Measurements from ENCODE around the gene HOXC10.

HOXC10 gene

DNA sequence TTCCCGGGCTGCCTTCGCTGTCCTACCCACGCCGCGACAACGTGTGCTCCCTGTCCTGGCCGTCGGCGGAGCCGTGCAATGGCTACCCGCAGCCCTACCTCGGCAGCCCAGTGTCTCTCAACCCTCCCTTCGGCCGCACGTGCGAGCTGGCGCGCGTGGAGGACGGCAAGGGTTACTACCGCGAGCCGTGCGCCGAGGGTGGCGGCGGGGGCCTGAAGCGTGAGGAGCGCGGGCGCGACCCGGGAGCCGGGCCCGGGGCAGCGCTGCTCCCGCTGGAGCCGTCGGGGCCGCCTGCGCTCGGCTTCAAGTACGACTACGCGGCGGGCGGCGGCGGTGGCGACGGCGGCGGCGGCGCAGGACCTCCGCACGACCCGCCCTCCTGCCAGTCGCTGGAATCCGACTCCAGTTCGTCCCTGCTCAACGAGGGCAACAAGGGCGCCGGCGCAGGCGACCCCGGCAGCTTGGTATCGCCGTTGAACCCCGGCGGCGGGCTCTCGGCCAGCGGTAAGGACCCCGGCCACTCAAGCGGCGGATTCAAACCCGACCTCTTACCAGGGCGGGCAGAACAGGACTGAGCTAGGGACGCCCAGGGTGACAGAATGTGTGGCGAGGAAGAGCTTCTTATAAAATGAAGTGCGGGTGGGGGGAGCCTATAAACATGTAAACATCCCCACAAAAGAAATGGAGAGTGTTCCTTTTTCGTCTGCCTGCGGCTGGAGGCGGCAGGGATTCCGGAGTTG is 29.7 kb upstream of the HOXC10 start:
- intact Hi-C loops (cut with micrococcal nuclease) = no loop called here
- no peak overlapping the region for H3K4me3 Mint-ChIP-seq

DNA sequence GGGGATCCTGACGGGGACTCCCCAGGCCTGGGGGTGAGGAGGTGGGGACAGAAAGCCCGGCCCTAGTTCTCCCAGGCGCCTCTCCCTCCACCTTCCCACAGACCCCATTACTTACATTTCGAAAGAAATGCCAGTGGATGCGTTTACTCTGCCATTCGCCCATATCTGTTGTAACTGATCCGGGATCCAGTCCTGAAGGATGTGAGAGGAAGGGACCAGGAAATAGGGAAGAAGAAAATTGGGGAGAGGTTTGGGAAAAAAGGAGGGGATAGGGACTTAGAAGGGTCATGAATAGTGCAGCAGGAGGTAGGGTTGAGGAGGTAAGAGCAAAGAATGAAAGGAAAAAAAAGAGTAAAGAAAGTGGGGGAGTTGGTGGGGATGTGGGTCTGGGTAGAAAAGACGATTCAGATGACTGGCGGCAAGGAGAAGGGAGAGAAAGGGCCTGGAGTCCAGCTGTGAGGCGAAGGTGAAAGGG is 29.1 kb upstream of the HOXC10 start:
- intact Hi-C loops (cut with micrococcal nuclease) = no loop called here
- no peaks in the 10 kb centered on the region for H3K9me3 Mint-ChIP-seq
- H3K27ac Mint-ChIP-seq = no peak overlapping the region
- peaks cover 23% of the 10 kb centered on the region for H3K4me1 Mint-ChIP-seq (ENCODE audit: low read depth)
- no peaks in the 10 kb centered on the region for H3K36me3 Mint-ChIP-seq (ENCODE audit: low read depth)
- peaks cover 96% of the 10 kb centered on the region for H3K27me3 Mint-ChIP-seq
- H3K4me3 Mint-ChIP-seq = no peak overlapping the region

More for the DNA sequence above, 29.7 kb upstream of the HOXC10 start:
- no peaks in the 10 kb centered on the region for H3K9me3 Mint-ChIP-seq
- H3K36me3 Mint-ChIP-seq (ENCODE audit: low read depth) = no peaks in the 10 kb centered on the region
- H3K4me1 Mint-ChIP-seq (ENCODE audit: low read depth) = peaks cover 18% of the 10 kb centered on the region
- H3K27ac Mint-ChIP-seq = no peak overlapping the region
- peaks cover 96% of the 10 kb centered on the region for H3K27me3 Mint-ChIP-seq

DNA sequence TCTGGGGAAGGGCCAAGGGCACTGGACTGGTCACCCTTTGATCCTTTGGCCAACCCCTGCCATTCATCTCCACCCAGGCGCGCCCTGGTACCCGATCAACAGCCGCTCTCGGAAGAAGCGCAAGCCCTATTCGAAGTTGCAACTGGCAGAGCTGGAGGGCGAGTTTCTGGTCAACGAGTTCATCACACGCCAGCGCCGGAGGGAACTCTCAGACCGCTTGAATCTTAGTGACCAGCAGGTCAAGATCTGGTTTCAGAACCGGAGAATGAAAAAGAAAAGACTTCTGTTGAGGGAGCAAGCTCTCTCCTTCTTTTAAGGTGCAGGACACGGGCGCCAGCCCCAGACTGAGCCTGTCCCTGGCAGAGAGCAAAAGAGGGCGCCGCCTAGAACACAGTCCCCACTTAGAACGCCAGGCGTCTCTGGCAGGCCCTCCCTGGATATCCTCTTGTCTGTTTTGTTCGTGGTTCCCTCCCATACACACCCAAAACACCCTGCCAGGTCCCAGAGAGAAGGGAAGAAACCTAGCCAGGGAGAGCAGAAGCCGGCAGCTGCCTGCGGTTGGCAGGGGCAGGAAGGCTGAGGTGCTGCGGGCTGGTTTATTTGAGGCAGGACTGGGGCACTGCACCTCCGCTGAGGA is 28.6 kb upstream of the HOXC10 start:
- no peaks in the 10 kb centered on the region for H3K36me3 Mint-ChIP-seq (ENCODE audit: low read depth)
- H3K27me3 Mint-ChIP-seq = peaks cover 96% of the 10 kb centered on the region
- intact Hi-C loops (cut with micrococcal nuclease) = no loop called here
- H3K9me3 Mint-ChIP-seq = no peaks in the 10 kb centered on the region
- no peak overlapping the region for H3K4me3 Mint-ChIP-seq
- peaks cover 19% of the 10 kb centered on the region for H3K4me1 Mint-ChIP-seq (ENCODE audit: low read depth)
- H3K27ac Mint-ChIP-seq = no peak overlapping the region

DNA sequence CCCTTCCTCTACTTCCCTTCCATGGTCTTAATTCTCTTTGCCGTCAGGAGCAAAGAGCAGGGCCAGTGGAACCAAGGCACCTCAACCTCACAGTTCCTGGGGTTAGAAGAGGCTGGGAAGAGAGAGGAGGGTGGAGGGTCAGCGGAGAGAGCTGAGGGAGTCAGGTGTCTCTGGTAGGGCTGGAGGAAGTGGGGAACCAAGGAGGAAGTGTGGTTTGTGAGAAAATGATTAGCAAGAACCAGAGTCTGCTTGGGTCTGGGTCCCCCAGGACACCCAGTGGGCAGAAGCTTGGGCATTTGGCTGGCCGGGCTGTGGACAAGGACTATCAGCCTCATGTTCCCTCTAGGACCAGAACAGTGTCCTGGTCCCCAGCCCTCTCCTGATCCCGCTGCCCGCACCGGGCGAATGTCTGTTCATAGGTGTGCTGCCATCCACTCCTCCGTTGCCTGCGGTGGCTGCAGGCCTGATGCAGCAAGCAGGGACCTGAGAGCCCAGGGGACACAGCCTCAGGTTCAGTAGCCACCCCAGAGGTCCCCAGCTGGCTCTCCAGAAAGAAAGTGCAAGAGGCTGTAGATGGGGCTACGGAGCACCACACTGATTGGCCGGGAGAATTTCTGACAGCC is 27.9 kb upstream of the HOXC10 start:
- intact Hi-C loops (cut with micrococcal nuclease) = no loop called here
- peaks cover 95% of the 10 kb centered on the region for H3K27me3 Mint-ChIP-seq
- no peak overlapping the region for H3K27ac Mint-ChIP-seq
- no peaks in the 10 kb centered on the region for H3K36me3 Mint-ChIP-seq (ENCODE audit: low read depth)
- no peak overlapping the region for H3K4me3 Mint-ChIP-seq
- peaks cover 17% of the 10 kb centered on the region for H3K4me1 Mint-ChIP-seq (ENCODE audit: low read depth)
- no peaks in the 10 kb centered on the region for H3K9me3 Mint-ChIP-seq

DNA sequence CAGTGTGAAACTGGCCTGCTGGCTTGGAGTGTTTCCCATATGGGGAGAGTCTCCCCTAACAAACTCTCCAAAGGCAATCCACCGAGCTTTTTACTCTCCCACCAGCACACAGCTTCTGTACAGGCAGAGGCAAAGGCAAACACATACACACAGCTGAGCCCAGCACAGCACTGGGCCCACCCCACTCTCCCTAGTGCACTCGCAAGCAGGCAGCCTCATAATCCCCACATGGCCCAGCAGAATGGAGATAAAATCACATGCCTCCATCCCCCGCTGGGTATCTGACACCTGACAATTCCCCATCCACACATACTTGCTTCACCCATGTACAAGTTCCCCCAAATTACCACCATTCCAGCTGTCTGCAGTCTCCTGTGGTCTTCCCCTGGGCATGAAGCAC is 26.8 kb upstream of the HOXC10 start:
- Mint-ChIP-seq H3K9me3 (no peaks in the 10 kb centered on the region), H3K27me3 (peaks cover 91% of the 10 kb centered on the region)

DNA sequence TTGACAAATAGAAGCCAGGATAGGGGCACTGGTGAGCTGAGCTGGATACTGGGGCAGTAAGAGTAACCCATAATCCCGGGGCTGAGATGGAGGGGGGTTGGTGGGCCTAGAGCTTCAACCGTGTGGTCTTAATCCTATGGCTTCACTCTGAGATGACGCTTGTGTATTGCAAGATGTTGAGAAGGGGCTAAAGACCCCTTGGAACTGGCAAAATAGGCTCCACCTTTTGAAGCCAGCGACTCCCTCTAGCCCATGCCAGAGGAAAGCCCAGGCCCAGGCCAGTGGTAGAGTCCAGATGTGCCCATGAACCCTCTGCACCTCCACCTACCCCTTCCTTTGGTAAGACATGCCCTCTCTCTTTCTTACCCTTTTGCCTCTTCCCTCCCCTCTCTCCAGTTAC is 25.6 kb upstream of the HOXC10 start:
- H3K27me3 Mint-ChIP-seq = peaks cover 91% of the 10 kb centered on the region
- H3K9me3 Mint-ChIP-seq = no peaks in the 10 kb centered on the region
- peaks cover 25% of the 10 kb centered on the region for H3K4me1 Mint-ChIP-seq (ENCODE audit: low read depth)
- no peaks in the 10 kb centered on the region for H3K36me3 Mint-ChIP-seq (ENCODE audit: low read depth)
- no peak overlapping the region for H3K27ac Mint-ChIP-seq
- no peak overlapping the region for H3K4me3 Mint-ChIP-seq
- intact Hi-C loops (cut with micrococcal nuclease) = no loop called here

More for the DNA sequence above, 26.8 kb upstream of the HOXC10 start:
- intact Hi-C loops (cut with micrococcal nuclease) = no loop called here
- Mint-ChIP-seq H3K4me3 (no peak overlapping the region), H3K36me3 (ENCODE audit: low read depth) (no peaks in the 10 kb centered on the region), H3K4me1 (ENCODE audit: low read depth) (peaks cover 17% of the 10 kb centered on the region), H3K27ac (no peak overlapping the region)

DNA sequence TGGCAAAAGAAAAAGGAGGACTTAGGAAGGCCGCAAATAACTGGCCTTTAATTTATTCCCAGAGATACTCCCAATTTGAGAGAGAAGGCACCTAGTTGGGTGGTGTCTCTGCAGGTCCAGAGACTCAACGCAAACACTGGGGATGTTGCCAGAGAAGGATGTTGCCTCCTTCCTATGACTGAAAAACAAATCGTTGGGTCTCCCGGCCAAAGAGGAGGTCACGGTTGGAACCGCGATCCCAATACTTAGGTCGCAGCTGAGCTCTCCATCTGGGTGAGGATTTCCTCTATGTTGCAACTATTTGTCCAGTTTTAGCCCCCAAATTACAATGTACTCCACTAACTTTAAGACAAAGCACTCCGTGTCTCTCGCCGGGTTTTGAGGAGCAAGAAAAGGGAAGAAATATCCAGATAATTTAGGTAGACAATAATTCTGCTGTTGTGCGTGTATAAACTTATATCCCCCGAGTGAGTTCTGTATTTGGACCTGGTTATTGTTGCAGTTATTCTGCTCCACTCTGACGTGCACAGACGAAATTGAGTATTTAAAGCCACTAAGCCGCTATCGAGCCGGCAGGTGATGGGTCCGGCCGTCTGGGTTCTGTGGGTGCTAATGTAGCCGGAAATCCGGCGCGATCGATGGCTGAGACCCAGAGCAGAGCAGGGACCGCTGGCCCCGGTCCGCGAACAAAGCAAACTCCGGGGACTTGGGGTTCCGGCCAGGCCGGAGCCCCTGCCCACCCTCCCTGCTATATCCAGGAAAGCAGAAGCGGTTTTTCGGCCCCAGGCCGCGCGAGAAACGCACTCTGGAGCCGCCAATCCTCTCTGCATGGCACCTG is 24.5 kb upstream of the HOXC10 start:
- intact Hi-C loops (cut with micrococcal nuclease) = no loop called here
- Mint-ChIP-seq H3K4me1 (ENCODE audit: low read depth) (peaks cover 31% of the 10 kb centered on the region), H3K9me3 (peaks cover 4% of the 10 kb centered on the region)

DNA sequence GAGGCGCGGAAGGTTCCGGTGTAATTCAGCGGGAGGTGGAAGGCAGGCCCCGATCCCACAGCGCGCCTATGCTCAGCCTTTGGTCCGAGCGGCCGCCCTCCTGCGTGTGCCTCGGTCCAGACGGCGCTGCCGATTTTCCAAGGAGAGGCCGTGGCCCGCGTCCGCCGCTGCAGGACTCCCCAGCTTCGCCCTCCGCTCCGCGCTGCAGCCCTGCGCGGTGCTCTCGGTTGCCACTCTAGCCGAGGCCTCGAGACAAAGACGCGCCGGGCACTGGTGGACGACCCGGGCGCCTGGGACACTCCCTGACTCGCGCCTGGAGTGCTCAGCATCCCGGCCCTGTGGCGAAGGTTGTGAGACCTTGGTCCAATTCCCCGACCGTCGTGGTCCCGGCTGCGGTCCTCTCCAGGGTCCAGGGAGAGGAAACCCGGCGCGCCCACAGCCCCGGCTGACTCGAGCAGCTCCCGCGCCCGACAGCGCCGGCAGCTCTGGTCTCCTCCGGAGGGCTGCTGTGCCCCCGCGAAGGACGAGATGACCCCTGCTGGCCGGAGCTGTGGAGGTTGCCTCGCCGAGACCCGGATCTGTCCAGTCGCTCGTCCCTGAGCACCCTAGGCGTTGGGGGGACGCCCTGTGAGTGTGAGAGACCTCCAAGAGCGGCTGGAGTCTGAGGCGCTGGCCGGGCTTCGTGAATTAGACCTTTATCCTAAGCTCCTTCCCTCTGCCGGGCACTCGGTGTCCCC is 23.8 kb upstream of the HOXC10 start:
- Mint-ChIP-seq H3K27me3 (peaks cover 93% of the 10 kb centered on the region), H3K27ac (no peak overlapping the region), H3K9me3 (peaks cover 9% of the 10 kb centered on the region), H3K4me1 (ENCODE audit: low read depth) (peaks cover 34% of the 10 kb centered on the region), H3K4me3 (no peak overlapping the region), H3K36me3 (ENCODE audit: low read depth) (no peaks in the 10 kb centered on the region)
- intact Hi-C loops (cut with micrococcal nuclease) = no loop called here

More for the DNA sequence above, 24.5 kb upstream of the HOXC10 start:
- no peaks in the 10 kb centered on the region for H3K36me3 Mint-ChIP-seq (ENCODE audit: low read depth)
- H3K4me3 Mint-ChIP-seq = no peak overlapping the region
- peaks cover 93% of the 10 kb centered on the region for H3K27me3 Mint-ChIP-seq
- H3K27ac Mint-ChIP-seq = no peak overlapping the region

DNA sequence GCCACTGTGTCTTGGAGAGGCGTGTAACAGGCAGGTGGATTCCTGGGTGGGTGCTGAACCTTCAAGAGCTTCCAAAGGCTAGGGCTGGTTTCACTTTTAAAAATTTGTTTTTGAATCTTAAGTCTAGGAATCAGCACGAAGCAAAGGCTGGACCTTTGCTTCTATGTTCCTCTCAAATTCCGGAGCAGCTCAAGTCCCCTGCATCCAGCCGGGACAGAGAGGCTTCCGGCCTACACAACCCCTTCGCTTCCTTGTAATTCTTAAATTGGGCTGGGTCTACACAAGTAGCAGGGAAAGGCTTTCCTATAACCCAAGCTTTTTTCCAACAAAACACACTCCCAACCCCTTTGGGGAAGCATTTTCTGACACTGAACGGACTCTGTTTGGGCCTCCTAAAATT is 21.9 kb upstream of the HOXC10 start:
- Mint-ChIP-seq H3K36me3 (ENCODE audit: low read depth) (no peaks in the 10 kb centered on the region), H3K9me3 (peaks cover 9% of the 10 kb centered on the region), H3K4me1 (ENCODE audit: low read depth) (peaks cover 41% of the 10 kb centered on the region), H3K27me3 (peaks cover 93% of the 10 kb centered on the region), H3K27ac (no peak overlapping the region), H3K4me3 (no peak overlapping the region)
- intact Hi-C loops (cut with micrococcal nuclease) = no loop called here

DNA sequence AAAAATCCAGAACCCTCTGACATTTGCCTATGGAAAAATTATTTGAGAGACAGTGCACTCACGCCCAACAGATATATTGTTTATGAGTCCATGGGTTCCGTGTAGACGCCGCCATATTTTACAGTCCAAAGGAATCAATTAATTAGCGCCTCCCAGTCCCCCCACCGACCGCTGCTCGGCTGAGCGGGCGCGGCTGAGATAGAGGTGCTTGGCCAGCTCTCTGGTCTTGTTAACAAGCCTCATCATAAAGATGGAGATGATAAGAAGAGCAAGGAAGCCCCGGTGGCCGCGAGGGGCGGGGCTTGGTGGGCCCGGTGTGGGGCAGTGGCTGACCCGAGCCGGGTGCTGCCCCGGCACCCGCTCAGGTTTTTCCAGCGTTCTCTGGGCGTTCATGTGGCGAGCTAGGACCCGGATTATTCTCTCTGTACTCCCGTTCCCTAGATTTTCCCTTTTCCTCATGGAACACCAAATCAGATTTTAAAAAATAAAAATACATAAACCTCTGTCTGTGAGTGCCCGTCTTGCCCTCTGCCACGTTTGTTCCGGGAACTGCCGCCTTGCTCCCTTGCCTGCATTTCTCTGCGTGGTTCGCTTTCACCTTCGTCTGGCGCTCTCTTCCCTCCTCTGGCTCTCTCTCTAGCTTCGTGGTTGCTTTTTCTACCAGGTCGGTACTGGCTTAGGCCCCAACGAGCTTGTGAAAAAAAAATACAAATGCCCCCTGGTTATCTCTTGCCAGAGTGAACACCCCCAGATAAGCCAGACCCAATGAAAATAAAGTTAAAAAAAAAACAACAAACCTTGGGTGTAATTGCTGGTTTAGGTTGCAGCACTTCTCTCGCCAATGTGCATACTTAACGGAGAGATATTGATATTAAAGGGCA is 21.3 kb upstream of the HOXC10 start:
- H3K27ac Mint-ChIP-seq = no peak overlapping the region
- H3K4me3 Mint-ChIP-seq = peak overlapping the region; percentile 2
- H3K36me3 Mint-ChIP-seq (ENCODE audit: low read depth) = no peaks in the 10 kb centered on the region
- intact Hi-C loops (cut with micrococcal nuclease) = no loop called here
- peaks cover 93% of the 10 kb centered on the region for H3K27me3 Mint-ChIP-seq
- peaks cover 9% of the 10 kb centered on the region for H3K9me3 Mint-ChIP-seq
- H3K4me1 Mint-ChIP-seq (ENCODE audit: low read depth) = peaks cover 41% of the 10 kb centered on the region

DNA sequence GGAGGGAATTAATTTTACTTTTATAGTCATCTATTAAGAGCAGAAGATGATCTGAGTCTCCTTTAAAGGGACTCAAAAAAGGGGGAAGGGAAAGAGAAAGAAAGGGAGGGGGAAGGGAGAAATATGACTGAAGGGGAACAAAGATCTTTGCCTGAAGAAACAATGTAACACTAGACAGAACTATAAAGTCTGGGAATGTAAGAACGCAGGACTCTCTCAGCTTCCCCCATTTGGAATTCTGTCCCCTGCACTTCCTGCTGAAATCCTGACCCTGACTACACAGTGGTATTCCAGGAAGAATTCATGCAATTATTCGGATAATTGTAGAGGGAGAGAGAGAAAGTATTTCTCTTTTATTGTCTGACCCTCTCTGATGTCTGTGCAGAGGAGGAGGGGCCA is 20.6 kb upstream of the HOXC10 start:
- no peak overlapping the region for H3K27ac Mint-ChIP-seq
- no peaks in the 10 kb centered on the region for H3K36me3 Mint-ChIP-seq (ENCODE audit: low read depth)
- intact Hi-C loops (cut with micrococcal nuclease) = no loop called here
- peaks cover 9% of the 10 kb centered on the region for H3K9me3 Mint-ChIP-seq
- no peak overlapping the region for H3K4me3 Mint-ChIP-seq
- H3K27me3 Mint-ChIP-seq = peaks cover 95% of the 10 kb centered on the region
- peaks cover 41% of the 10 kb centered on the region for H3K4me1 Mint-ChIP-seq (ENCODE audit: low read depth)

DNA sequence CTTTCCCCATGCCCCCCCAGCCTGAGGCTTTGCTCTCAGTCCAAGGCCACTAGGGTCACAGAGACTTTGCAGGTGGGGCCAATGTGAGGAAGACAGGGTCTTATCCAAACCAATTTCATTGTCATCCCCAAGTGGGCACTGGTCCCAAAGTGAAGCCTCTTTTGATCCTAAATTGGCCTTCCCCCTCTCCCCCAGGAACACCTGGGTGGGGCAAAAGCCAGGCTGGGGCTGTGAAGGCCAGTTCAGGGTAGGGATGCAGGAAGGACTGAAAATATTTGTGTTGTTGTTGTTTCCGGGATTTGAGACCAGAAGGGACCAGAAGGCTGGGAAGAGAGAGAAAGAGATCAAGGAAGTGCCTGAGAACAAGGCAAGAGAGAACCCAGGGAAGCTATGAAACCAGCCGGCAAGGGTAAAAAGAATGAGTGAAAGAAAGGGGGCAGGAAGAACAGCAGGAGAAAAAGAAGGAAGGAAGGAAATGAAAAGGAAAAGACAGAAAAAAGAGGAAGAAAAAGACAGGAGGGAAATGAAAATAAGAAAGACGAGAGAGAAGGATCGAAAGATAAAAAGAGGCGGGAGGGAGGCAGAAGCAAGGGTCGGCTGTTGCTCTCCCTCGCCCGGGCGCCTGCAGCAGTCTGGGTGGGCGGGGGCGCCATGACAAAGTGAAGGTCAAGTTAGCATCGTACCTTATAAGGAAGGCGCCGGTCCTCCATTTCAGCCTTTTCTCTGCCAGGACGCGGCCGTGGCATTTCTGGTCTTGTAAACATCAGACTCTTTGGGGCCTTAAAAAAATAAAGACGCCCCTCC is 19.5 kb upstream of the HOXC10 start:
- Mint-ChIP-seq H3K9me3 (peaks cover 9% of the 10 kb centered on the region), H3K27ac (no peak overlapping the region), H3K4me3 (no peak overlapping the region), H3K4me1 (ENCODE audit: low read depth) (peaks cover 32% of the 10 kb centered on the region), H3K27me3 (peaks cover 95% of the 10 kb centered on the region), H3K36me3 (ENCODE audit: low read depth) (no peaks in the 10 kb centered on the region)
- intact Hi-C loops (cut with micrococcal nuclease) = no loop called here
